Parathyroid adenoma (tissue), 2 donors: ENCODE results near the gene OSGEPL1.

ENCODE experiments used
- H2AFZ ChIP-seq: fragments of 300-600 bp; sonication (generic); one replicate; pipeline ENCODE4 v1.7.0; 2017; ENCODE audit warnings: antibody characterized with exemption, mild to moderate bottlenecking
- H3K27ac ChIP-seq: fragments of 300-600 bp; sonication (generic); one replicate; pipeline ENCODE4 v1.7.0; 2017
- H3K27me3 ChIP-seq: fragments of 300-600 bp; sonication (generic); one replicate; pipeline ENCODE4 v1.7.0; 2017; ENCODE audit warnings: low read length; ENCODE audit not compliant: control insufficient read depth, insufficient read depth
- H3K36me3 ChIP-seq: fragments of 300-600 bp; sonication (generic); one replicate; pipeline ENCODE4 v1.7.0; 2017; ENCODE audit warnings: low read length; ENCODE audit not compliant: control insufficient read depth, insufficient read depth
- H3K4me1 ChIP-seq: fragments of 300-600 bp; sonication (generic); one replicate; pipeline ENCODE4 v1.7.0; 2017; ENCODE audit warnings: control low read depth
- H3K4me2 ChIP-seq: fragments of 300-600 bp; sonication (generic); one replicate; pipeline ENCODE4 v1.7.0; 2017; ENCODE audit warnings: low read length
- H3K4me3 ChIP-seq: fragments of 300-600 bp; sonication (generic); one replicate; pipeline ENCODE4 v1.7.0; 2017; ENCODE audit warnings: low read depth, low read length
- H3K79me2 ChIP-seq: fragments of 300-600 bp; sonication (generic); one replicate; pipeline ENCODE4 v1.7.0; 2017; ENCODE audit warnings: control low read depth
- H3K9ac ChIP-seq: fragments of 300-600 bp; sonication (generic); one replicate; pipeline ENCODE4 v1.7.0; 2017; ENCODE audit warnings: mild to moderate bottlenecking
- H3K9me3 ChIP-seq: fragments of 300-600 bp; sonication (generic); one replicate; pipeline ENCODE4 v1.7.0; 2017; ENCODE audit warnings: low read length; ENCODE audit not compliant: control insufficient read depth
- TF ChIP-seq, protein P1 (sequence below): fragments of 300-600 bp; sonication (generic); IDR thresholded peaks from one replicate; pipeline ENCODE4 v1.7.0; 2017; ENCODE audit warnings: antibody characterized with exemption, mild to moderate bottlenecking
- donor health status: primary hyperparathyroidism.

Gene OSGEPL1

DNA sequence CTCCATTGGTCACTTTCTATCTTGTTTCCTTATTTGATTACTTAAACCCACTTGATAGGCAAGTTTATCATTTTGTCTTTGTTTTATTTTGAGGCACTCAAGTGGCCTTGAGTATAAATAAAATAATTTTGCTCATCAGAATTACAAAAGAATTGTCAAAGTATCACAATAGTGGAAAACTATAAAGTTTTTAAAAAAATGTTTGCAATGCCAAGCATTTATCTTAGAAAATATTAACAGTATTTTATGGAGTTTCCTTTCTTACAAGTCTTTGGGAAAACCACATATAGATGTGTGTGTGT lies 36.4 kb upstream of the OSGEPL1 start:
- Histone ChIP-seq H3K9me3 (no peaks in the 10 kb centered on the region), H3K4me2 (no peak overlapping the region), H3K4me1 (no peaks in the 10 kb centered on the region), H3K27me3 (no peaks in the 10 kb centered on the region), H3K79me2 (no peaks in the 10 kb centered on the region), H2AFZ (no peak overlapping the region), H3K4me3 (no peak overlapping the region), H3K36me3 (no peaks in the 10 kb centered on the region), H3K9ac (no peak overlapping the region), H3K27ac (no peak overlapping the region)
- TF ChIP-seq, protein P1, sequence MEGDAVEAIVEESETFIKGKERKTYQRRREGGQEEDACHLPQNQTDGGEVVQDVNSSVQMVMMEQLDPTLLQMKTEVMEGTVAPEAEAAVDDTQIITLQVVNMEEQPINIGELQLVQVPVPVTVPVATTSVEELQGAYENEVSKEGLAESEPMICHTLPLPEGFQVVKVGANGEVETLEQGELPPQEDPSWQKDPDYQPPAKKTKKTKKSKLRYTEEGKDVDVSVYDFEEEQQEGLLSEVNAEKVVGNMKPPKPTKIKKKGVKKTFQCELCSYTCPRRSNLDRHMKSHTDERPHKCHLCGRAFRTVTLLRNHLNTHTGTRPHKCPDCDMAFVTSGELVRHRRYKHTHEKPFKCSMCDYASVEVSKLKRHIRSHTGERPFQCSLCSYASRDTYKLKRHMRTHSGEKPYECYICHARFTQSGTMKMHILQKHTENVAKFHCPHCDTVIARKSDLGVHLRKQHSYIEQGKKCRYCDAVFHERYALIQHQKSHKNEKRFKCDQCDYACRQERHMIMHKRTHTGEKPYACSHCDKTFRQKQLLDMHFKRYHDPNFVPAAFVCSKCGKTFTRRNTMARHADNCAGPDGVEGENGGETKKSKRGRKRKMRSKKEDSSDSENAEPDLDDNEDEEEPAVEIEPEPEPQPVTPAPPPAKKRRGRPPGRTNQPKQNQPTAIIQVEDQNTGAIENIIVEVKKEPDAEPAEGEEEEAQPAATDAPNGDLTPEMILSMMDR = no peak

GRCh38 chr2:189798312-189799029 lies 35.9 kb upstream of the OSGEPL1 start:
- H3K27me3 ChIP-seq = no peaks in the 10 kb centered on the region
- no peaks in the 10 kb centered on the region for H3K79me2 ChIP-seq
- H3K9ac ChIP-seq = no peak overlapping the region
- TF ChIP-seq, protein P1 = peak; percentile 32
- no peak overlapping the region for H3K4me3 ChIP-seq
- H3K4me2 ChIP-seq = no peak overlapping the region
- H3K36me3 ChIP-seq = no peaks in the 10 kb centered on the region
- no peak overlapping the region for H3K27ac ChIP-seq
- H3K9me3 ChIP-seq = no peaks in the 10 kb centered on the region
- no peaks in the 10 kb centered on the region for H3K4me1 ChIP-seq
- no peak overlapping the region for H2AFZ ChIP-seq

GRCh38 chr2:189797902-189798301 lies 35.3 kb upstream of the OSGEPL1 start:
- Histone ChIP-seq H3K4me3 (no peak overlapping the region), H3K9ac (no peak overlapping the region), H3K4me2 (no peak overlapping the region), H3K27ac (no peak overlapping the region), H3K4me1 (no peaks in the 10 kb centered on the region), H3K79me2 (no peaks in the 10 kb centered on the region), H3K36me3 (no peaks in the 10 kb centered on the region), H3K27me3 (no peaks in the 10 kb centered on the region), H2AFZ (no peak overlapping the region), H3K9me3 (no peaks in the 10 kb centered on the region)
- TF ChIP-seq, protein P1 = no peak

DNA sequence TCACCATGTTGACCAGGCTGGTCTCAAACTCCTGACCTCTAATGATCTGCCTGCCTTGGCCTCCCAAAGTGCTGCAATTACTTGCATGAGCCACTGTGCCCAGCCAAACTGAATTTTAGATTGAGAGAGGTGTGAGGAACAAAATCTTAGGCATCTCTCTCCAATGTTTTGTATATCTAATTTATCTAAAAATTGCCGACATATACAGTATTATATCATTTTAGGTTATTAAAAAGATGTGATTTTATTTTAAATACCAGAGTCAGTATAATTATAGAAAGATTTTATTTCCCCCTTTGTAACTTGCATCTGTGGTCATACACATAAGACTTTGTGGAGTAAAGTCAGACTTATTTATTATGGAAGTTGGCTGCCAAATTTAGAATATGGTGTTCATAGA lies 31.7 kb upstream of the OSGEPL1 start:
- no peaks in the 10 kb centered on the region for H3K36me3 ChIP-seq
- TF ChIP-seq, protein P1 = no peak

More for the DNA sequence above, 31.7 kb upstream of the OSGEPL1 start:
- Histone ChIP-seq H3K9ac (no peak overlapping the region), H3K9me3 (no peaks in the 10 kb centered on the region), H2AFZ (no peak overlapping the region), H3K27me3 (no peaks in the 10 kb centered on the region), H3K4me3 (no peak overlapping the region), H3K4me1 (no peaks in the 10 kb centered on the region), H3K79me2 (no peaks in the 10 kb centered on the region), H3K27ac (no peak overlapping the region), H3K4me2 (no peak overlapping the region)
